GM23338 (cell line): ENCODE measurements around the gene CXXC5. TPM values are rescaled to one million over a fixed set of nuclear protein-coding genes. Genes with fewer than 3 reads are reported as not detected.
A peak's percentile ranks its signal among the peaks of the same experiment; 100 is the strongest.

Experiments used
- ATAC-seq: fragments of 200-7000 bp; cut with Tn5 transposase; 3 replicates; pipeline ENCODE4 v1.9.1; 2020
- DNase-seq: peaks from one replicate; pipeline ENCODE4 v3.0.0-alpha.2; 2015; ENCODE audit warnings: low spot score
- H2AFZ ChIP-seq: fragments of 200-600 bp; sonication (generic); 2 replicates; pipeline ENCODE4 v1.8.0; 2016; ENCODE audit warnings: antibody characterized with exemption, mild to moderate bottlenecking, moderate library complexity
- H3F3A ChIP-seq: fragments of 200-600 bp; sonication (generic); replicated peaks from 2 replicates; pipeline ENCODE4 v1.8.0; 2017; ENCODE audit warnings: antibody characterized with exemption, mixed run types, low read depth
- H3K27ac ChIP-seq: fragments of 200-600 bp; sonication (generic); 2 replicates; pipeline ENCODE4 v1.6.1; 2016; ENCODE audit warnings: low read depth
- H3K27me3 ChIP-seq: fragments of 200-600 bp; sonication (generic); 2 replicates; pipeline ENCODE4 v1.8.0; 2016; ENCODE audit warnings: mild to moderate bottlenecking, mixed run types, moderate library complexity; ENCODE audit not compliant: insufficient read depth
- H3K36me3 ChIP-seq: fragments of 200-600 bp; sonication (generic); 2 replicates; pipeline ENCODE4 v1.8.0; 2016; ENCODE audit warnings: mild to moderate bottlenecking; ENCODE audit not compliant: insufficient read depth
- H3K4me1 ChIP-seq: fragments of 200-600 bp; sonication (generic); 2 replicates; pipeline ENCODE4 v1.8.0; 2016; ENCODE audit warnings: mild to moderate bottlenecking, moderate library complexity; ENCODE audit not compliant: insufficient read depth
- H3K4me2 ChIP-seq: fragments of 200-600 bp; sonication (generic); 2 replicates; pipeline ENCODE4 v1.7.1; 2017; ENCODE audit warnings: mixed run types
- H3K4me3 ChIP-seq: fragments of 200-600 bp; sonication (generic); 2 replicates; pipeline ENCODE4 v1.6.1; 2016; ENCODE audit warnings: mixed run types
- H3K79me2 ChIP-seq: fragments of 200-600 bp; sonication (generic); replicated peaks from 2 replicates; pipeline ENCODE4 v1.8.0; 2017; ENCODE audit warnings: mild to moderate bottlenecking; ENCODE audit not compliant: insufficient read depth
- H3K9me2 ChIP-seq: fragments of 200-600 bp; sonication (generic); 2 replicates; pipeline ENCODE4 v1.8.0; 2017; ENCODE audit not compliant: insufficient read depth
- H4K20me1 ChIP-seq: fragments of 200-600 bp; sonication (generic); replicated peaks from 2 replicates; pipeline ENCODE4 v1.8.0; 2017; ENCODE audit warnings: mild to moderate bottlenecking; ENCODE audit not compliant: insufficient read depth
- H3K27ac Mint-ChIP-seq: 2 replicates; pipeline ENCODE4 v1.8.0; 2020; ENCODE audit warnings: inconsistent platforms, mild to moderate bottlenecking, moderate library complexity, mixed read lengths
- H3K27me3 Mint-ChIP-seq: 3 replicates; pipeline ENCODE4 v1.8.0; 2022; ENCODE audit warnings: low read depth, mild to moderate bottlenecking, moderate library complexity, mixed read lengths, inconsistent platforms; ENCODE audit not compliant: insufficient read depth, poor library complexity
- H3K36me3 Mint-ChIP-seq: 3 replicates; pipeline ENCODE4 v1.8.0; 2021; ENCODE audit warnings: low read depth, mild to moderate bottlenecking, inconsistent platforms, moderate library complexity, mixed read lengths
- H3K4me1 Mint-ChIP-seq: 3 replicates; pipeline ENCODE4 v1.8.0; 2020; ENCODE audit warnings: mild to moderate bottlenecking, inconsistent platforms, mixed read lengths
- H3K4me3 Mint-ChIP-seq: 3 replicates; pipeline ENCODE4 v1.8.0; 2021; ENCODE audit warnings: moderate library complexity, mild to moderate bottlenecking, inconsistent platforms, mixed read lengths
- H3K9me3 Mint-ChIP-seq: 3 replicates; pipeline ENCODE4 v1.8.0; 2020; ENCODE audit warnings: moderate library complexity, mild to moderate bottlenecking, inconsistent platforms, mixed read lengths
- CREB1 ChIP-seq: fragments of 250-450 bp; sonication (Bioruptor Pico); IDR thresholded peaks from 2 replicates; pipeline ENCODE4 v1.5.0; 2020; ENCODE audit warnings: low read depth, mild to moderate bottlenecking, moderate library complexity
- NANOG ChIP-seq: IDR thresholded peaks from 2 replicates; pipeline ENCODE4 v1.6.1; 2016; ENCODE audit warnings: antibody characterized with exemption, borderline replicate concordance
- STAT1 ChIP-seq: IDR thresholded peaks from one replicate; pipeline ENCODE4 v1.6.1; 2016; ENCODE audit warnings: antibody characterized with exemption; ENCODE audit not compliant: unreplicated experiment
- polyA plus RNA-seq: library from polyadenylated mRNA; unstranded; fragments of >200 nt; fragmentation: Nextera tagmentation; extraction: Ambion mirVana; gene quantifications from 2 replicates; pipeline ENCODE4 v1.2.1, GENCODE V29; 2016
- total RNA-seq: library from RNA; depleted of rRNA; stranded (reverse); fragments of >200 nt; shearing (Covaris generic); gene quantifications from 2 replicates; pipeline ENCODE4 v1.2.3, GENCODE V29; 2014
- TF ChIP-seq, protein P1 (sequence below), 2 experiments: fragments of 200-600 bp in 1 of 2; sonication (generic) in 1 of 2; conservative IDR thresholded peaks; 2 replicates each; pipeline versions ENCODE4 v1.5.1 to v1.6.1; 2016 to 2017; ENCODE audit warnings: antibody characterized with exemption in 2 of 2, low read depth in 2 of 2, mild to moderate bottlenecking in 2 of 2, moderate library complexity in 1 of 2
- TF ChIP-seq, protein P2 (sequence below): fragments of 250-450 bp; sonication (Bioruptor Pico); IDR thresholded peaks from 2 replicates; pipeline ENCODE4 v1.5.0; 2020; ENCODE audit warnings: mild to moderate bottlenecking, moderate library complexity

The CXXC5 gene
- total and polyA plus RNA-seq, 2 experiments from 2014 or later, result 63.3 to 111 TPM

DNA sequence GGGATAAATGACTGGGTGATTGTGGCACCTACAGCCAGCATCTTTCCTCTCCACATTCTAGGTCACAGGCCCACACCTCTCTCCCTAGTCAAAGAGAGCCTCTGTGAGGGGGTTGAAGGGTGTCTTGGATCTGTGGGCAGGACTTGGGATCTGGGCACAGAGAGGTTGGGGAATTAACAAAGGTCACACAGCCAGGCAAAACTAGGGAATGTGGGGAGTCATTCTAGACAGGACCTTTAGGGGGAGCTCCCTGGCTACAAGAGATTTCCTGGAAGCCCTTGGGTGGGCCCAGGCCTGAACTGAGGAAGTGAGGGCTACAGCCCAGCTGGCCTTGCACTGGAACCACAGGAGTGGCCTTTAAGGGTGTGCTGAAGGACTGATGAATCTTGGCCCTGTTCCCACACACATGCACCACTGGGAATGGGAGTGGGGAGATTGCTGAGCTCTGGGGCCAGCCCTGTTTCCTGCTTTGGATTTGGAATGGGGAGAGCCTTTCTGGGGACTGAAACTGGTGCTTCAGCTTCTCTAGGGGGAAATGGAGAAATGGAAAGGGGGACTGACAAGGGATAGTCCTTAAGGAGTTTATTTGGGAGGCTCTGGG lies 12.4 kb upstream of the CXXC5 start:
- Histone ChIP-seq H3K4me3 (no peak overlapping the region), H3K4me1 (peaks cover 60% of the 10 kb centered on the region), H2AFZ (no peak overlapping the region), H3K27me3 (no peaks in the 10 kb centered on the region), H3F3A (peaks cover 61% of the 10 kb centered on the region), H3K9me2 (no peaks in the 10 kb centered on the region), H3K36me3 (no peaks in the 10 kb centered on the region), H3K79me2 (no peaks in the 10 kb centered on the region; the same call in 1 of the 2 replicates), H3K4me2 (peak overlapping the region; percentile 96), H3K27ac (no peak overlapping the region), H4K20me1 (peaks cover 6% of the 10 kb centered on the region)
- Mint-ChIP-seq H3K36me3 (no peaks in the 10 kb centered on the region), H3K9me3 (no peaks in the 10 kb centered on the region), H3K27me3 (peaks cover 44% of the 10 kb centered on the region), H3K27ac (peak overlapping the region; percentile 81), H3K4me1 (peaks cover 58% of the 10 kb centered on the region), H3K4me3 (peak overlapping the region; percentile 33; the same call in 2 of the 3 replicates)
- peak; percentile 12 for ATAC-seq
- DNase-seq, result peak; percentile 87
- no peak for TF ChIP-seq CREB1 (CRISPR knock-in tag)
- TF ChIP-seq, protein P1, sequence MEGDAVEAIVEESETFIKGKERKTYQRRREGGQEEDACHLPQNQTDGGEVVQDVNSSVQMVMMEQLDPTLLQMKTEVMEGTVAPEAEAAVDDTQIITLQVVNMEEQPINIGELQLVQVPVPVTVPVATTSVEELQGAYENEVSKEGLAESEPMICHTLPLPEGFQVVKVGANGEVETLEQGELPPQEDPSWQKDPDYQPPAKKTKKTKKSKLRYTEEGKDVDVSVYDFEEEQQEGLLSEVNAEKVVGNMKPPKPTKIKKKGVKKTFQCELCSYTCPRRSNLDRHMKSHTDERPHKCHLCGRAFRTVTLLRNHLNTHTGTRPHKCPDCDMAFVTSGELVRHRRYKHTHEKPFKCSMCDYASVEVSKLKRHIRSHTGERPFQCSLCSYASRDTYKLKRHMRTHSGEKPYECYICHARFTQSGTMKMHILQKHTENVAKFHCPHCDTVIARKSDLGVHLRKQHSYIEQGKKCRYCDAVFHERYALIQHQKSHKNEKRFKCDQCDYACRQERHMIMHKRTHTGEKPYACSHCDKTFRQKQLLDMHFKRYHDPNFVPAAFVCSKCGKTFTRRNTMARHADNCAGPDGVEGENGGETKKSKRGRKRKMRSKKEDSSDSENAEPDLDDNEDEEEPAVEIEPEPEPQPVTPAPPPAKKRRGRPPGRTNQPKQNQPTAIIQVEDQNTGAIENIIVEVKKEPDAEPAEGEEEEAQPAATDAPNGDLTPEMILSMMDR (conservative IDR thresholded peaks at IDR 0.05; ENCODE audit: low read depth in 2 of 2), result peak; percentile 70 to 89
- TF ChIP-seq NANOG, result no peak
- TF ChIP-seq, protein P2, sequence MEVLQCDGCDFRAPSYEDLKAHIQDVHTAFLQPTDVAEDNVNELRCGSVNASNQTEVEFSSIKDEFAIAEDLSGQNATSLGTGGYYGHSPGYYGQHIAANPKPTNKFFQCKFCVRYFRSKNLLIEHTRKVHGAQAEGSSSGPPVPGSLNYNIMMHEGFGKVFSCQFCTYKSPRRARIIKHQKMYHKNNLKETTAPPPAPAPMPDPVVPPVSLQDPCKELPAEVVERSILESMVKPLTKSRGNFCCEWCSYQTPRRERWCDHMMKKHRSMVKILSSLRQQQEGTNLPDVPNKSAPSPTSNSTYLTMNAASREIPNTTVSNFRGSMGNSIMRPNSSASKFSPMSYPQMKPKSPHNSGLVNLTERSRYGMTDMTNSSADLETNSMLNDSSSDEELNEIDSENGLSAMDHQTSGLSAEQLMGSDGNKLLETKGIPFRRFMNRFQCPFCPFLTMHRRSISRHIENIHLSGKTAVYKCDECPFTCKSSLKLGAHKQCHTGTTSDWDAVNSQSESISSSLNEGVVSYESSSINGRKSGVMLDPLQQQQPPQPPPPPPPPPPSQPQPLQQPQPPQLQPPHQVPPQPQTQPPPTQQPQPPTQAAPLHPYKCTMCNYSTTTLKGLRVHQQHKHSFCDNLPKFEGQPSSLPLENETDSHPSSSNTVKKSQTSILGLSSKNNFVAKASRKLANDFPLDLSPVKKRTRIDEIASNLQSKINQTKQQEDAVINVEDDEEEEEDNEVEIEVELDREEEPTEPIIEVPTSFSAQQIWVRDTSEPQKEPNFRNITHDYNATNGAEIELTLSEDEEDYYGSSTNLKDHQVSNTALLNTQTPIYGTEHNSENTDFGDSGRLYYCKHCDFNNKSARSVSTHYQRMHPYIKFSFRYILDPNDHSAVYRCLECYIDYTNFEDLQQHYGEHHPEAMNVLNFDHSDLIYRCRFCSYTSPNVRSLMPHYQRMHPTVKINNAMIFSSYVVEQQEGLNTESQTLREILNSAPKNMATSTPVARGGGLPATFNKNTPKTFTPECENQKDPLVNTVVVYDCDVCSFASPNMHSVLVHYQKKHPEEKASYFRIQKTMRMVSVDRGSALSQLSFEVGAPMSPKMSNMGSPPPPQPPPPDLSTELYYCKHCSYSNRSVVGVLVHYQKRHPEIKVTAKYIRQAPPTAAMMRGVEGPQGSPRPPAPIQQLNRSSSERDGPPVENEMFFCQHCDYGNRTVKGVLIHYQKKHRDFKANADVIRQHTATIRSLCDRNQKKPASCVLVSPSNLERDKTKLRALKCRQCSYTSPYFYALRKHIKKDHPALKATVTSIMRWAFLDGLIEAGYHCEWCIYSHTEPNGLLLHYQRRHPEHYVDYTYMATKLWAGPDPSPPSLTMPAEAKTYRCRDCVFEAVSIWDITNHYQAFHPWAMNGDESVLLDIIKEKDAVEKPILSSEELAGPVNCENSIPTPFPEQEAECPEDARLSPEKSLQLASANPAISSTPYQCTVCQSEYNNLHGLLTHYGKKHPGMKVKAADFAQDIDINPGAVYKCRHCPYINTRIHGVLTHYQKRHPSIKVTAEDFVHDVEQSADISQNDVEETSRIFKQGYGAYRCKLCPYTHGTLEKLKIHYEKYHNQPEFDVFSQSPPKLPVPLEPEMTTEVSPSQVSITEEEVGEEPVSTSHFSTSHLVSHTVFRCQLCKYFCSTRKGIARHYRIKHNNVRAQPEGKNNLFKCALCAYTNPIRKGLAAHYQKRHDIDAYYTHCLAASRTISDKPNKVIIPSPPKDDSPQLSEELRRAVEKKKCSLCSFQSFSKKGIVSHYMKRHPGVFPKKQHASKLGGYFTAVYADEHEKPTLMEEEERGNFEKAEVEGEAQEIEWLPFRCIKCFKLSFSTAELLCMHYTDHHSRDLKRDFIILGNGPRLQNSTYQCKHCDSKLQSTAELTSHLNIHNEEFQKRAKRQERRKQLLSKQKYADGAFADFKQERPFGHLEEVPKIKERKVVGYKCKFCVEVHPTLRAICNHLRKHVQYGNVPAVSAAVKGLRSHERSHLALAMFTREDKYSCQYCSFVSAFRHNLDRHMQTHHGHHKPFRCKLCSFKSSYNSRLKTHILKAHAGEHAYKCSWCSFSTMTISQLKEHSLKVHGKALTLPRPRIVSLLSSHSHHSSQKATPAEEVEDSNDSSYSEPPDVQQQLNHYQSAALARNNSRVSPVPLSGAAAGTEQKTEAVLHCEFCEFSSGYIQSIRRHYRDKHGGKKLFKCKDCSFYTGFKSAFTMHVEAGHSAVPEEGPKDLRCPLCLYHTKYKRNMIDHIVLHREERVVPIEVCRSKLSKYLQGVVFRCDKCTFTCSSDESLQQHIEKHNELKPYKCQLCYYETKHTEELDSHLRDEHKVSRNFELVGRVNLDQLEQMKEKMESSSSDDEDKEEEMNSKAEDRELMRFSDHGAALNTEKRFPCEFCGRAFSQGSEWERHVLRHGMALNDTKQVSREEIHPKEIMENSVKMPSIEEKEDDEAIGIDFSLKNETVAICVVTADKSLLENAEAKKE, result no peak
- no peak for TF ChIP-seq STAT1
